Measurements from ENCODE around the gene PRR20E.
"Not testable (repeated sequence)": the region's sequence is repeated elsewhere in the genome, so short reads cannot be mapped to it uniquely, and the experiment has no call there.

DNA sequence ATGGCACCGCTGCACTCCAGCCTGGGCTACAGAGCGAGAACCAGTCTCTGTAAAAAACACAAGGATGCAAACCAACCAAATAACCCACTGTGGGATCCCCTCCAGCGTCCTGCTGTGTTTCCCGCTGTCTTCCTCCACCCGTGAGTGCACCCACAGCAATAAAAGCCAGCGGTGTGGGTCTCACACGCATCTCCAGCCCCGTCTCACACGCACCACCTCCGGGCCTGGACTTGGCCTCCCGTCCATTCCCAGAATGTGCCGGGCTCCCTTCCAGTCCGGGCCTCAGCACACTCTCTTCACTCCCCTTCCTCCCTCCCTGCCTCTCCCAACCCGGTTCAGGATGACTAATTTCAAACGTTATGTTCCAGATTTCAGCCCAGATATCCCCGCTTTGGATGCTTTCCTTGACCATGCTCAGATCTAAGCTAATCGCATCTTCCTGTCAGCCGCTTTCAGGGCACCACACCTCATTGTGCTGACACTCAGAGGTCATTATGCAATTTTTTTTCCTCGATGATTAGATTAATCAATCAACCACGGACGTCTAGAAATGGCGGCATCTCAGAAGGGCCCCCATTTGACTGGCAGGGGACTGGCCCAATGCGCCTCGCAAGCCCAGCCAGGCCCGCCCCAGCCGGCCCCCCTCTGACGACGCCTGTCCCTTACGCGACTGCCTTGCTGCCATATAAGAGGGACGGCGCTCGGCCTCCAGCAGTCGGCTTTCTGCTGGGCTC, 26.6 kb upstream of the PRR20E start, which contains the start of gene PRR20A:
- TF ChIP-seq CTCF (IDR thresholded peaks at IDR 0.05 in 4 of 5, conservative IDR thresholded peaks at IDR 0.05 in 1 of 5); POLR2A (IDR thresholded peaks at IDR 0.05): not testable (repeated sequence)

Measured in gastrocnemius medialis (tissue), 4 donors.